DOHH2 (cell line): Measurements from ENCODE around the gene CFAP73.

ENCODE experiments used
- H3F3A ChIP-seq: fragments of 200-600 bp; sonication (generic), shearing (Covaris generic); 2 replicates; pipeline ENCODE4 v1.6.0; 2016; ENCODE audit warnings: antibody characterized with exemption, mild to moderate bottlenecking; ENCODE audit not compliant: control insufficient read depth, insufficient read depth
- H3K27ac ChIP-seq: fragments of 200-600 bp; sonication (generic); 2 replicates; pipeline ENCODE4 v1.5.1; 2014; ENCODE audit warnings: low read depth, mild to moderate bottlenecking, low read length, moderate library complexity
- H3K27me3 ChIP-seq: fragments of 200-600 bp; sonication (generic); 2 replicates; pipeline ENCODE4 v1.6.1; 2014; ENCODE audit warnings: mild to moderate bottlenecking, low read length, mixed read lengths; ENCODE audit not compliant: control insufficient read depth
- H3K36me3 ChIP-seq: fragments of 200-600 bp; sonication (generic); 2 replicates; pipeline ENCODE4 v1.6.1; 2014; ENCODE audit warnings: mild to moderate bottlenecking, low read length, moderate library complexity, mixed read lengths; ENCODE audit not compliant: control insufficient read depth
- H3K4me1 ChIP-seq: fragments of 200-600 bp; sonication (generic); 2 replicates; pipeline ENCODE4 v1.6.1; 2014; ENCODE audit warnings: mild to moderate bottlenecking, low read length, mixed read lengths; ENCODE audit not compliant: control insufficient read depth
- H3K4me2 ChIP-seq: fragments of 200-600 bp; sonication (generic); 2 replicates; pipeline ENCODE4 v1.6.0; 2014; ENCODE audit warnings: mild to moderate bottlenecking, low read length, moderate library complexity
- H3K4me3 ChIP-seq: fragments of 200-600 bp; sonication (generic); 2 replicates; pipeline ENCODE4 v1.5.1; 2014; ENCODE audit warnings: mild to moderate bottlenecking, low read length, mixed read lengths
- H3K79me2 ChIP-seq: fragments of 200-600 bp; sonication (generic); 2 replicates; pipeline ENCODE4 v1.6.1; 2014; ENCODE audit warnings: mild to moderate bottlenecking, low read length, mixed read lengths; ENCODE audit not compliant: control insufficient read depth
- H3K9me2 ChIP-seq: fragments of 200-600 bp; sonication (generic); replicated peaks from 2 replicates; pipeline ENCODE4 v1.6.1; 2014; ENCODE audit warnings: mild to moderate bottlenecking, low read length, mixed read lengths; ENCODE audit not compliant: control insufficient read depth
- H3K9me3 ChIP-seq: fragments of 200-600 bp; sonication (generic); 2 replicates; pipeline ENCODE4 v1.6.1; 2014; ENCODE audit warnings: antibody characterized with exemption, low read length, mixed read lengths; ENCODE audit not compliant: control insufficient read depth, insufficient read depth
- H4K20me1 ChIP-seq: fragments of 200-600 bp; sonication (generic); 2 replicates; pipeline ENCODE4 v1.6.0; 2014; ENCODE audit warnings: low read depth, mild to moderate bottlenecking, antibody characterized with exemption, low read length, moderate library complexity; ENCODE audit not compliant: control insufficient read depth, insufficient read depth
- EZH2phosphoT487 ChIP-seq: fragments of 200-600 bp; sonication (generic); IDR thresholded peaks from 2 replicates; pipeline ENCODE4 v1.6.1; 2017; ENCODE audit warnings: borderline replicate concordance, mild to moderate bottlenecking, antibody characterized with exemption, low read length, moderate library complexity, mixed read lengths
- TF ChIP-seq, protein P1 (sequence below): fragments of 200-600 bp; sonication (generic); IDR thresholded peaks from one replicate; pipeline ENCODE4 v1.5.1; 2014; ENCODE audit warnings: antibody characterized with exemption, mild to moderate bottlenecking, low read depth, low read length; ENCODE audit not compliant: poor library complexity, severe bottlenecking

CFAP73 gene

DNA sequence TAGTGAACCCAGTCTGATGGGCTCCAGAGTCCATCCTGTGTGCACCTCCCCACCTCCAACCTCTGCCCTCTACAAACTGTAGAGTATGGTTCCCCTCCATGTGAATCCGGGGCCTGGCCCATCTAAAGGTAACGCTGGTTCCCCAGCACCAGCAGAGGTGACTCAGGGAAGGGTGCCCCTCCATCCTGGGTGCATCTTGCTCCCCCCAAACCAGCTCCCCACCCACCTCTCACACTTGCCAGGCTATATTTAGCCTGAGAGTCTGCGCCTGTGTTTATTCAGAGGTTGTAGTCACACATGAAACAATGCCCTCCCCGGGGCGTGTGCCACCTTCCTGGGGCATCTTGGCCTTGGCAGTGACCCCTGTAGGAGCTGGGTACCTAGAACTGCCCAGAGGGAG is 40.2 kb upstream of the CFAP73 start:
- H3K79me2 ChIP-seq = peaks cover 10% of the 10 kb centered on the region
- H3K36me3 ChIP-seq = peaks cover 24% of the 10 kb centered on the region
- peaks cover 14% of the 10 kb centered on the region; the same call in 1 of the 2 replicates for H3F3A ChIP-seq

DNA sequence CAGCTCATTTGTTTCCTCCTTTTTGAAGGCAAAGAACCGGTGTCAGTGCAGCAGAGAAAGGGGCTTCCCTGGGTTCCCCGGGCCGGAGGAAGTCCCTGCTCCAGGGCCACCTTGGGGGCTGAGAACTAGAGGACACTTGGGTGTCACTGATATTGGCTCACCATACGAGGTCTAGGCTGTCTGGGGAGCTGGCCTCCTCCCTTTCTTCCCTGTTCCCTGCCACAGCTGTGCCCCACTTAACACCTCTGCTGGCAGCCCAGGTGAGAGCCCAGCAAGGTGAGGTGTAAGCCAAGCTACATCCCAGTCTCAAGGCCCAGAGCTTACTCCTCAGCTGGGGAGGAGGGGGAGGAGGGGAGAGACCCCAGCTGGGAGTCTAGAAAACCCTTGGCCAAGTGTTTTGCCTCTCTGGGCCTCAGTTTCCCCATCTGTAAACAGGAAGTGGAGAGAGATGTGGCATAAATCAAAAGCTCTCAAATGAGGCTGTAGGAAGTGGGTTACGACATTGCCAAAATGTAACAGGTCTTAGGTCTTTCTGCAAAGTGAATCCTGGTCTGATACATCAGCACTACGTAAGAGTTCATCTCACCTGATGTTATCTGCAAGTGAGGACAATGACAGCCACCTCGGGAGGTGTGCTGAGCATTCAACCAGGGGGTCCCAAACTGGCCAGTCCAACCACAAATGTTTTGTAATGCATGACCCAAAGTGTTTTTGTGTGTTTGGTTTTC is 39.5 kb upstream of the CFAP73 start:
- Histone ChIP-seq H4K20me1 (no peaks in the 10 kb centered on the region), H3K79me2 (peaks cover 5% of the 10 kb centered on the region), H3K9me2 (no peaks in the 10 kb centered on the region), H3K27me3 (no peaks in the 10 kb centered on the region), H3K4me2 (no peak overlapping the region), H3K4me3 (no peak overlapping the region), H3K27ac (no peak overlapping the region), H3K36me3 (peaks cover 19% of the 10 kb centered on the region), H3K9me3 (no peaks in the 10 kb centered on the region), H3F3A (peaks cover 11% of the 10 kb centered on the region; the same call in 1 of the 2 replicates), H3K4me1 (peaks cover 39% of the 10 kb centered on the region)
- TF ChIP-seq, protein P1, sequence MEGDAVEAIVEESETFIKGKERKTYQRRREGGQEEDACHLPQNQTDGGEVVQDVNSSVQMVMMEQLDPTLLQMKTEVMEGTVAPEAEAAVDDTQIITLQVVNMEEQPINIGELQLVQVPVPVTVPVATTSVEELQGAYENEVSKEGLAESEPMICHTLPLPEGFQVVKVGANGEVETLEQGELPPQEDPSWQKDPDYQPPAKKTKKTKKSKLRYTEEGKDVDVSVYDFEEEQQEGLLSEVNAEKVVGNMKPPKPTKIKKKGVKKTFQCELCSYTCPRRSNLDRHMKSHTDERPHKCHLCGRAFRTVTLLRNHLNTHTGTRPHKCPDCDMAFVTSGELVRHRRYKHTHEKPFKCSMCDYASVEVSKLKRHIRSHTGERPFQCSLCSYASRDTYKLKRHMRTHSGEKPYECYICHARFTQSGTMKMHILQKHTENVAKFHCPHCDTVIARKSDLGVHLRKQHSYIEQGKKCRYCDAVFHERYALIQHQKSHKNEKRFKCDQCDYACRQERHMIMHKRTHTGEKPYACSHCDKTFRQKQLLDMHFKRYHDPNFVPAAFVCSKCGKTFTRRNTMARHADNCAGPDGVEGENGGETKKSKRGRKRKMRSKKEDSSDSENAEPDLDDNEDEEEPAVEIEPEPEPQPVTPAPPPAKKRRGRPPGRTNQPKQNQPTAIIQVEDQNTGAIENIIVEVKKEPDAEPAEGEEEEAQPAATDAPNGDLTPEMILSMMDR = no peak
- no peak for TF ChIP-seq EZH2phosphoT487

More for the DNA sequence above, 40.2 kb upstream of the CFAP73 start:
- Histone ChIP-seq H3K4me1 (peaks cover 45% of the 10 kb centered on the region), H3K27ac (no peak overlapping the region), H3K4me3 (no peak overlapping the region), H3K27me3 (no peaks in the 10 kb centered on the region), H3K9me2 (no peaks in the 10 kb centered on the region), H3K4me2 (no peak overlapping the region), H4K20me1 (no peaks in the 10 kb centered on the region), H3K9me3 (no peaks in the 10 kb centered on the region)
- no peak for TF ChIP-seq EZH2phosphoT487
- TF ChIP-seq, protein P1 = no peak

DNA sequence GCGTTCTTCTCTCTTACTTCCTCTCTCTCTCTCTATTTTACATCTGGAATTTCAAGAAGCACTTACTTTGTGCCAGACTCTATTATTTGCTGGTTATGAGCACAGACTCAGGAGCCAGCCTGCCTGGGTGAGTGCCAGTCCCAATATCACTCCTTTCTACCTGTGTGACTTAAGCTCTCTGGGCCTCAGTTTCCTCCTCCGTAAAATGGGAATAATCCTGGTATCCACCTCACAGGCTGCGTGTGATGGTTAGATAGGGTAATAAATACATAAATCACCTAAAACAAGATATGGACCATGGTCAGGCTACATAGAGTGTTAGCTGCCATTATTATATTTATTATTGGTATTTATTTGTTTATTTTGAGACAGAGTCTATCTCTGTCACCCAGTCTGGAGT is 38.3 kb upstream of the CFAP73 start:
- Histone ChIP-seq H3F3A (peaks cover 11% of the 10 kb centered on the region; the same call in 1 of the 2 replicates), H3K4me1 (peaks cover 28% of the 10 kb centered on the region), H3K27ac (no peak overlapping the region), H3K27me3 (no peaks in the 10 kb centered on the region), H3K36me3 (peaks cover 7% of the 10 kb centered on the region), H4K20me1 (no peaks in the 10 kb centered on the region), H3K9me2 (no peaks in the 10 kb centered on the region), H3K9me3 (no peaks in the 10 kb centered on the region), H3K4me2 (no peak overlapping the region), H3K4me3 (no peak overlapping the region), H3K79me2 (no peaks in the 10 kb centered on the region)
- TF ChIP-seq, protein P1 = no peak
- TF ChIP-seq EZH2phosphoT487 = no peak
